Stimulated activated memory B cell treated with anti-CD40 and anti-IgM and Interleukin-4, amounts not matched to agents 10 μg/mL and 1 μg/mL and 100 μg/mL, for 72 hours (primary cell): ENCODE results near the gene FGF9.
A peak's percentile ranks its signal among the peaks of the same experiment; 100 is the strongest.

Experiments
- ATAC-seq: fragments of 150-1000 bp; cut with Tn5 transposase; 2 replicates; pipeline ENCODE4 v1.10.0; 2021
- H3K27ac Mint-ChIP-seq: one replicate; pipeline ENCODE4 v1.8.0; 2022; ENCODE audit warnings: mild to moderate bottlenecking, mixed read lengths
- H3K27me3 Mint-ChIP-seq: one replicate; pipeline ENCODE4 v1.8.0; 2022; ENCODE audit warnings: mixed read lengths
- H3K36me3 Mint-ChIP-seq: one replicate; pipeline ENCODE4 v1.8.0; 2022; ENCODE audit warnings: mixed read lengths
- H3K4me1 Mint-ChIP-seq: one replicate; pipeline ENCODE4 v1.8.0; 2022; ENCODE audit warnings: mixed read lengths
- H3K4me3 Mint-ChIP-seq: one replicate; pipeline ENCODE4 v1.8.0; 2022; ENCODE audit warnings: mild to moderate bottlenecking, moderate library complexity, mixed read lengths
- H3K9me3 Mint-ChIP-seq: one replicate; pipeline ENCODE4 v1.8.0; 2022; ENCODE audit warnings: mixed read lengths

Gene FGF9

GRCh38 chr13:21670883-21671619 is at the start of gene FGF9:
TSS of gene FGF9 (plus strand) at chr13:21671073. CDS start at chr13:21671913, 840 bp downstream.
- peaks cover 56% of the 10 kb centered on the region for H3K27me3 Mint-ChIP-seq
- H3K9me3 Mint-ChIP-seq = no peaks in the 10 kb centered on the region
- ATAC-seq = peak; percentile 91
- H3K27ac Mint-ChIP-seq = peak within 1 kb of the TSS; percentile 59
- no peaks in the 10 kb centered on the region for H3K36me3 Mint-ChIP-seq
- peak within 1 kb of the TSS; percentile 88 for H3K4me3 Mint-ChIP-seq
- peaks cover 50% of the 10 kb centered on the region for H3K4me1 Mint-ChIP-seq

DNA sequence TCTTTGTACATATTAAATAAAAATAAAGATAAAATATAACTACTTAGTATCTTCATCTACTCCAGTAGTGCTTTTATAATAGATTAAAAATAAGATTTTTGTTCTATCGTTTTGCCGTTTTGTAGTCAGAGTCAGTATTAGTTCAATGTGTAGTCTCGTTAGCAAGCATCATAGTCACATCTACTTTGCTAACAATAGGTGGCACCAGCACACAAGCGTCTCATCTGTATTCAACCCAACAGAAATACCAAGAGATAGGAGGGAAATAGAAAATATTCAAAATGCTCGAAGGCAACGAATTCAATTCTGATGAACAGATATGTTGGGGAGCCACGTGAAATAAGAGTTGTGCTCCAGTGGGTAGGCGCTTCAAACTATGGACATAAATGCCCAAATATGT is 45.5 kb upstream of the FGF9 start:
- no peak for ATAC-seq
- no peaks in the 10 kb centered on the region for H3K9me3 Mint-ChIP-seq

DNA sequence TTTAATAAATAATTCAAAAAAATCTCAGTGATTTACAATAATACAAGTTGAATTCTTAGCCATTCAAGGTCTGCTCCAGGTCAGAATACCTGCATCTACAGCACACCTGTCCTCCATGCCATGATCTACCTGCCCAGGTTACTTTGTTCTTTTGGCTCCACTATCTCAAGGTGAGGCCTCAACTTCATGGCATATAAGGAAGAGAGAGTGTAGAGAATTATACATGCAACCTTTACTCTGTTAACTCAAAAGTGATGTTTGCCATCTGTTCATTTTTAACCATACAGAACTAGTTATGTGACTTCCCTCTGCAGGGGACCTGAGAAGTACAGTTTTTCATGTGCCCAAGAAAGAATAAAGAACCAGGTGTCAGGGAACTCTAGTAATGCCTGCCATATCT is 38.7 kb upstream of the FGF9 start:
- Mint-ChIP-seq H3K9me3 (peaks cover 10% of the 10 kb centered on the region), H3K36me3 (peaks cover 9% of the 10 kb centered on the region), H3K4me3 (no peak overlapping the region), H3K4me1 (no peaks in the 10 kb centered on the region), H3K27ac (no peak overlapping the region), H3K27me3 (peaks cover 20% of the 10 kb centered on the region)
- ATAC-seq = no peak

More for the DNA sequence above, 45.5 kb upstream of the FGF9 start:
- no peak overlapping the region for H3K27ac Mint-ChIP-seq
- peaks cover 4% of the 10 kb centered on the region for H3K4me1 Mint-ChIP-seq
- no peaks in the 10 kb centered on the region for H3K36me3 Mint-ChIP-seq
- H3K27me3 Mint-ChIP-seq = no peaks in the 10 kb centered on the region
- H3K4me3 Mint-ChIP-seq = no peak overlapping the region

- Mint-ChIP-seq H3K27ac (no peak overlapping the region), H3K4me1 (peaks cover 5% of the 10 kb centered on the region), H3K36me3 (peaks cover 3% of the 10 kb centered on the region), H3K27me3 (peaks cover 9% of the 10 kb centered on the region), H3K9me3 (peaks cover 3% of the 10 kb centered on the region), H3K4me3 (no peak overlapping the region)
- no peak for ATAC-seq
These were observed 34.2 kb upstream of the FGF9 start for GRCh38 chr13:21636656-21637055.

DNA sequence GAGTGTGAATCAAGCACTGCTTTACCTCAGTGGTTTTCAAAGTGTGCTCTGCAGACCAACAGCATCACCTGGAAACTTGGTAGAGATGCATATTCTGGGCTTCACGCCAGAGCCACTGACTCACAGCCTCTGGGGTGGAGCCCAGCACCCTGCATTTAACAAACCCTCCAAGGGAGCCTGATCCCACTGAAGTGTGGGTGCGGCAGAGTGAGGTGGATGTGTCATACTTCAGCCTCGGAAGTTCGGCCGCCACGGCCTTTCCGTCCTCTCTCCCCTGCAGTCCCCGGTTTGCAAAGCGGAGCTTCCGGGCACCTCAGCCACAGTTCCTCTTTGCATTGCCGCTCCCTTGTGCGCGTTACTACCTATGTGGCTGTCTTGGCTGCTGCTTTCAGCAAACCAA is 33.6 kb upstream of the FGF9 start:
- H3K4me3 Mint-ChIP-seq = no peak overlapping the region
- H3K27ac Mint-ChIP-seq = no peak overlapping the region
- no peaks in the 10 kb centered on the region for H3K36me3 Mint-ChIP-seq
- H3K4me1 Mint-ChIP-seq = peaks cover 5% of the 10 kb centered on the region
- H3K27me3 Mint-ChIP-seq = peaks cover 8% of the 10 kb centered on the region
- H3K9me3 Mint-ChIP-seq = no peaks in the 10 kb centered on the region
- ATAC-seq = peak; percentile 36

- Mint-ChIP-seq H3K4me3 (no peak overlapping the region), H3K27me3 (peaks cover 8% of the 10 kb centered on the region), H3K9me3 (no peaks in the 10 kb centered on the region), H3K36me3 (no peaks in the 10 kb centered on the region), H3K4me1 (peaks cover 5% of the 10 kb centered on the region), H3K27ac (no peak overlapping the region)
- ATAC-seq = no peak
These were observed 32.3 kb upstream of the FGF9 start for GRCh38 chr13:21638319-21639282.

- H3K27me3 Mint-ChIP-seq = peaks cover 8% of the 10 kb centered on the region
- H3K4me1 Mint-ChIP-seq = peaks cover 5% of the 10 kb centered on the region
- no peaks in the 10 kb centered on the region for H3K9me3 Mint-ChIP-seq
- no peak overlapping the region for H3K27ac Mint-ChIP-seq
- no peak overlapping the region for H3K4me3 Mint-ChIP-seq
- no peaks in the 10 kb centered on the region for H3K36me3 Mint-ChIP-seq
- no peak for ATAC-seq
These were observed 31.3 kb upstream of the FGF9 start for GRCh38 chr13:21639561-21639960.

- ATAC-seq = no peak
- Mint-ChIP-seq H3K27me3 (peaks cover under 1% of the 10 kb centered on the region), H3K9me3 (no peaks in the 10 kb centered on the region), H3K27ac (no peak overlapping the region), H3K4me3 (no peak overlapping the region), H3K4me1 (peaks cover 5% of the 10 kb centered on the region), H3K36me3 (no peaks in the 10 kb centered on the region)
These were observed 29.2 kb upstream of the FGF9 start for GRCh38 chr13:21641629-21642028.

GRCh38 chr13:21657538-21657937 is 13.3 kb upstream of the FGF9 start:
- H3K36me3 Mint-ChIP-seq = peaks cover 8% of the 10 kb centered on the region
- no peak overlapping the region for H3K4me3 Mint-ChIP-seq
- no peak for ATAC-seq
- H3K27me3 Mint-ChIP-seq = peaks cover 49% of the 10 kb centered on the region
- peaks cover 11% of the 10 kb centered on the region for H3K9me3 Mint-ChIP-seq
- H3K27ac Mint-ChIP-seq = no peak overlapping the region
- no peaks in the 10 kb centered on the region for H3K4me1 Mint-ChIP-seq

- no peak for ATAC-seq
- Mint-ChIP-seq H3K4me1 (no peaks in the 10 kb centered on the region), H3K27me3 (peaks cover 49% of the 10 kb centered on the region), H3K27ac (no peak overlapping the region), H3K9me3 (peaks cover 11% of the 10 kb centered on the region), H3K4me3 (no peak overlapping the region), H3K36me3 (peaks cover 8% of the 10 kb centered on the region)
These were observed 11.8 kb upstream of the FGF9 start for GRCh38 chr13:21659087-21659486.

DNA sequence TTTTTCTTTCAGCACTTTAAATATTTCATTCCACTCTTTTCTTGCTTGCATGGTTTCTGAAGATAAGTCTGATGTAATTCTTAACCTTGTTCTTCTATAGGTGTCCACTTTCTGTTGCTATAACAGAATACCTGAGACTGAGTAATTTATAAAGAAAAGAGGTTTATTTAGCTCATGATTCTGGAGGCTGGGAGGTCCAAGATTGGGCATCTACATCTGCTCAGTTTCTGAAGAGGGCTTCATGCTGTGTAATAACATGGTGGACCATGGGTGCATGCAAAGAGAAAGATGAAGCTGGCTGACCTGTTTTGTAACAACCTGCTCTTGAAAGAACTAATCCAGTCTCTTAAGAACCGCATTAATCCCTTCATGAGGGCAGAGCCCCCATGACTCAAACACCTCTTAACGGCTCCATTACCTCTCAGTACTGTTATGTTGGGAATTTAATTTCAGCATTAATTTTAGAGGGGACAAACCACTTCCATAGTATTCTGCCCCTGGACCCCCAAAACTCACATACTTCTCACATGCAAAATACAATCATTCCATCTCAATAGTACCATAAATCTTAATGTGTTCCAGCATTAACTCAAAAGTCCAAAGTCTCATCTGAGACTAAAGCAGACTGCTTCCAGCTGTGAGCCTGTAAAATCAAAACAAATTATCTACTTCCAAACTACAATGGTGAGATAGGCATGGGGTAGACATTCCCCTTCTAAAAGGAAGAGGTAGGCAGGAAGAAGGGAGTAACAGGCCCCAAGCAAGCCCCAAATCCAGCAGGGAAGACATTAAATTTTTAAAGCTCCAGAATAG is 9.6 kb upstream of the FGF9 start:
- H3K4me3 Mint-ChIP-seq = no peak overlapping the region
- no peak for ATAC-seq
- H3K27ac Mint-ChIP-seq = no peak overlapping the region
- H3K27me3 Mint-ChIP-seq = peaks cover 37% of the 10 kb centered on the region
- H3K36me3 Mint-ChIP-seq = no peaks in the 10 kb centered on the region
- peaks cover 5% of the 10 kb centered on the region for H3K9me3 Mint-ChIP-seq
- no peaks in the 10 kb centered on the region for H3K4me1 Mint-ChIP-seq

- no peak overlapping the region for H3K4me3 Mint-ChIP-seq
- no peaks in the 10 kb centered on the region for H3K36me3 Mint-ChIP-seq
- ATAC-seq = no peak
- H3K9me3 Mint-ChIP-seq = peaks cover 3% of the 10 kb centered on the region
- H3K4me1 Mint-ChIP-seq = no peaks in the 10 kb centered on the region
- H3K27me3 Mint-ChIP-seq = peaks cover 36% of the 10 kb centered on the region
- no peak overlapping the region for H3K27ac Mint-ChIP-seq
These were observed 7.7 kb upstream of the FGF9 start for GRCh38 chr13:21663197-21663596.

GRCh38 chr13:21668732-21669275 is 2.1 kb upstream of the FGF9 start:
- no peaks in the 10 kb centered on the region for H3K36me3 Mint-ChIP-seq
- H3K9me3 Mint-ChIP-seq = no peaks in the 10 kb centered on the region
- no peak for ATAC-seq
- peak overlapping the region; percentile 88 for H3K4me3 Mint-ChIP-seq
- peak overlapping the region; percentile 59 for H3K27ac Mint-ChIP-seq
- H3K27me3 Mint-ChIP-seq = peaks cover 51% of the 10 kb centered on the region
- peaks cover 42% of the 10 kb centered on the region for H3K4me1 Mint-ChIP-seq

DNA sequence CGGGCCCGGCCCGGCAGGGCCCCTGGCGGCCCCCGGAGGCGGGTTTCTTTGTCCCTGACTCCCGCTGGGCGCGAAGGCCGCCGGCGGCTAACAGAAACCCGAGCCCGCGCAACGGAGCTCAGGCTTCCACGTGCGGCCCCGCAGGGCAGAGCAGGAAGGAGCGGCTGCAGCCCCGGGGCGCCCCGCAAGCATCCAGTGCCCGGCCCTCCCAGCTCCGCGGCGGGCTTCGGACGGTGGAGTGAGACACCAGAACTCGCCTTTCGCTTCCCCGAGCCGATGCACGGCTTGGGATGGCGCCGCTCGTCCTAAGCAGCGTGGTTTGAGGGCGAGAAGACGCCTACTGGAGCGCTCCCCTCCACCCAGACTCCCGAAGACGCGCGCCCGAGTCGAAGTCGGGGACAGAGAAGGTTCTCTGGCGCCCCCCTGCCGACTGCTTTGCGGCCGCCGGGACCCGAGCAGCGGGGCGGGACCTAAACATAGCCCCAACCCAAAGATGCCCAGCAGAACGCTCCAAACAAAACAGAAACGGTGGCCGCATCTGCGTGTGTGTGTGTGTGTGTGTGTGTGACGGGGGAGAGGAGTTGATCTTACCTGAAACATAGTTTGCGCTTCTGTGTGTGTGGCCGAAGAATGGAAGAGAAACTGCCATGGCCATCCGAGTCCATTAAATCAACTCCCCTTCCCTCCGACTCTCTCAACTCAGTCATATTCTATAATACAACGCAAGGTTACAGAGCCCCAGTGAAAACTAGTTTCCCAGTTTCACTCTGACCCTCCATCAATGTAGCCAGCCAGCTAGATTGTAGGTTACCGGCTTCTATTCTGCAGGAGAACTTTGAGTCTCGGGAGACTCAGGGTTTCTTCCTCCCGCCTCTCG is 629 bp upstream of the FGF9 start:
- no peaks in the 10 kb centered on the region for H3K36me3 Mint-ChIP-seq
- peak overlapping the region; percentile 88 for H3K4me3 Mint-ChIP-seq

More for the DNA sequence above, 629 bp upstream of the FGF9 start:
- Mint-ChIP-seq H3K27ac (peak overlapping the region; percentile 59), H3K27me3 (peaks cover 51% of the 10 kb centered on the region), H3K4me1 (peaks cover 50% of the 10 kb centered on the region), H3K9me3 (no peaks in the 10 kb centered on the region)
- ATAC-seq = peak; percentile 73
